T-helper 22 cell (primary cell): ENCODE measurements around the gene RNF7.
"Not testable (repeated sequence)": the region's sequence is repeated elsewhere in the genome, so short reads cannot be mapped to it uniquely, and the experiment has no call there.

Experiments used
- DNase-seq: peaks from one replicate; pipeline ENCODE4 v3.0.0-alpha.2; 2020; ENCODE audit warnings: low read depth

The RNF7 gene

DNA sequence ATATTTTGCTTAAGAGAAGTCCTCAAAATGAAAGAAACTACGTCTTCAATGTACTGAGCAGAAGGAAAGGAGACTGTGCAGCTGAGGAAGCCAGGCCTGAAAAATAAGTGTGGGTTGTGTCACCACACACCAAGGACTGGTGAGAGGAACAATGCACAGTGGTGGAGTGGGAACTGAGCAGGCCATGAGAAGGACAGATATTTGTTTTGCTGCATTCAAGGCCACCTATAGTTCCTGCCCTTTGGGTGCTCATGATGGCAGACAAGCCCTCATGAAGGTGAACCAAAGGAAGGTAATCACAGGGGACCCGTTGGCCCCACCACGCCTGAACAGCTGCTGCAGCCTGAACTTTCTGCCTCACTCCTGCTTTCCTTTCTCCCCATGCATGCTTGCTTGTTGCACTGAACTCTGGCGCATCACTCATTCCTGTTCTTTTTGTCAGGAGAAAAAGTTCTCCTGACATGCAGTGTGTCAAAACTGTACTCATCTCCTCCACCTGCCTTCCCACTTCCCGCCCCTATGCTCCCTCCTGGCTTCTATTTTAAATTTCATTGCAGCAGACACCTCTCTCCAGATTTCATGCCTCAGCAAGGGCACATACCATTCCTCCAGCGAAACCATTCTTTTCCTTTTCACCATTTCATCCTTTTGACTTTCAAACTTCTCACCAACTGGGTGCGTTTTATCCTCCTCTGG, 2.2 kb upstream of the RNF7 start:
- DNase-seq = no peak

DNA sequence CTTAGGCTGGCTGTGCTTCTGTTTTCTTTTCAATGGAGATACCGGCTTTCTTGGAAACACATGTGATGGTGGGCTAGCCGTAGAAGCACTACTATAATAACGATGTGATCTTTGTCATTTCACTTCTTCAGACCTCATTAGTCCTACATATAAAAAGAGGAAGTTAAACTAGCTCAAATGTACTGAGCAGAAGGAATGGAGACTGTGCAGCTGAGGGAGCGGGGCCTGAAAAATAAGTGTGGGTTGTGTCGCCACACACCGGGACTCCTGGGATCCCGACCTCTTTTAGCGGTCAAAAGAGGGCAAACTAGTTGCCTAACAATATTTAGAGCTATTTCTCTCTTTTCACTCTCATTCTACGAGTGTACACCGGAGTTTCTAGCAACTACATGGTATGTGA, 1.0 kb upstream of the RNF7 start:
- DNase-seq = no peak

DNA sequence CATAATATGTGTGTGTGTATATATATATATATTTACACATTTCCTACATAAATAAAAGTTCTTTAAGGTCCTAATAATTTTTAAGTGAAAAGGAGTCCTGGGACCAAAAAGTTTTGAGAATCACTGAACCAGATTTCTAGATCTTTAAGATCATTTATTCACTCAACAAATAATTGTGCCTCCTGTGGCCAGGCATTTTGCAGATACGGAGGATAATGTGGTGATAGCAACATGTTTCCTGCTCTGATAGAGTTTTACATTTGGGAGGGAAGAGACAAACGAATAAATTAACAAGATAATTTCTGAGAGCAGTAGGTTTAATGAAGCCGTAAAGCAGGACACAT, 448 bp upstream of the RNF7 start:
- DNase-seq = no peak

DNA sequence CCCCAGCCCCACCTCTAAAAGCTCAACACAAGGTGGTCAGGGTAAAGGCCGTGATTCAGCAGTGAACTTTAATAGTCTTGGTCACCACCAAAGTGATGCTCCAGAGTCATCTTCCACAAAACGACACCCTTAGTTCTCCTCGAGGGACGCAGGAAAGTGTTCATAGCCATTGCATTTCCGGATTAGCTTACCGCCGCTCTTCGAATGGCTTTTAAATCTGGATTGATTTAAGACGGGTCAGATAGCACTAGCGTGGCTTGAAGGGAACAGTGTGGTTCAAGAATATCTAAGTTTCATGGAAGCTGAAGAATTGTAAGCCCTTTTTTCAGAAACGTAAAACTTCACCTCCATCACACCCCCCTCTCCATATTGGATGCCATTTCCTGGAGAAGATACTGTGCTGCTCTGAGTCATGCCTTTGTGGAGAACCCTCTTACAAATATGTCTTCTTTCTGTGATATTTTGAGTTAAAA, 829 bp downstream of the RNF7 start:
- DNase-seq = no peak

DNA sequence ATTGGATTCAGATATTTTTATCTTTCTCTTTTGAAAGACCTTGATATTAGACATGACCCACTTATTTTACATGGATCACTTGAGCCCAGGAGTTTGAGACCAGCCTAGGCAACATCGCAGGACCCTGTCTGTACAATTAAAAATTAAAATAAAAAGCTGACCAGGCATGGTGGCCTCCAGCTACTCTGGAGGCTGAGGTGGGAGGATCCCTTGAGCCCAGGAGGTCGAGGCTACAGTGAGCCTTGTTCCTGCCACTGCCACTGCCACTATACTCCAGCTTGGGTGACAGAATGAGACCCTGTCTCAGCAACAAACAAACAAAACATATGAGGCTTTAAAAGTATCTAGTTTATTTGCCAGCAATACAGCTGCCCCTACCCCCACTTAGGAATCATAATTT, 1.6 kb downstream of the RNF7 start:
- DNase-seq = no peak

DNA sequence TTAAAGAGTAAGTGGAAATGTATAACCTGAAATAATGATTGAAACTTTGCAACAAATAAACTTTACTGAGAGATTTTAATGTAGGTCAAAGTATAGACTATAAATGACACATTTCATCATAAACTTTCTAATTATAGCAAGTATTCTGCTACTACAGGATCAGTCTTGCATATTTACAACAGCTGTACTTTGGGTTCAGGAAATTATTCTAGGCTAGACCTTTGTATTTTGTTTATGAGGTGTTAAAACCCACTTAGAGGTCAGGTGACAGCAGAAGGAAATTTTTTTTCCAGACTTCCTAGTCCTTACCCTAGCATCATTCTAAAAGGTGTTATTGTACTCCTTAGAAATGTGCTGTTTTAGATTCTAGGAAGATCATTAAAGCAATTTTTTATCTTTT, 2.3 kb downstream of the RNF7 start:
- DNase-seq = no peak

DNA sequence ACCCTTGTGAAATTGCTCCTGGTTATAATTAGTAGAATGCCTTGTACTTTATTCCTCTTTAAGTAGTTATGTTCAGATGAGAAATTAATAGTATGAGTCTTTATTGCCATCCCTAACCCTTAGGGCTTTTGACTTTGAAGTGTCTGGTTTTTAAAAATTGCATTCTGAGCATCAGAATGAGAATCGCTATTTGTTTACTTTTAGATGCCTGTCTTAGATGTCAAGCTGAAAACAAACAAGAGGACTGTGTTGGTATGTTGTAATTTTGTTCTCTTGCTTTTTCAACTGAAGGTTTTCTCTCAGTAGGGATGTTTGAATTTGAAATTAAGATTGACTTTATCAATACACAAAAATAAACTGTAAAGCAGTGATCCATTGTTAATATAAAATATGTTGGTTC, 5.2 kb downstream of the RNF7 start:
- DNase-seq = no peak

DNA sequence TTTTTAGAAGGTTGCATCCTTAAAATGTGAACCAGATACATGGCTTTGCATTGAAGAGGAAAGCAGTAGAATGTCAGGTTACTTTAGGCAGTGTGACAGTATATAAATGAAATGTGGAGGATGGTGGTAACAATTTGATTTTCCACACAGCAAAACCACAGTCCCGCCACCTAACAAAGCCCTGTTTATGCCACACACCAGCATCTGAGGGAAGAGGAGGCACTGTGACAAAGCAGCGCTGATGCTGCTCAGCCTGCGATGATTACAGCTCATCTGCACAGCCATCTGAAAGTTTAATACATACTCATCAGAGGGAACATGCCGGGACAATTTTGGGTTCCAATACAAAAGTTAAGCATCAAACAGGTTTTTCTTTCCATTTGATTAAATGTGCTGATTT, 8.9 kb downstream of the RNF7 start:
- DNase-seq = no peak

DNA sequence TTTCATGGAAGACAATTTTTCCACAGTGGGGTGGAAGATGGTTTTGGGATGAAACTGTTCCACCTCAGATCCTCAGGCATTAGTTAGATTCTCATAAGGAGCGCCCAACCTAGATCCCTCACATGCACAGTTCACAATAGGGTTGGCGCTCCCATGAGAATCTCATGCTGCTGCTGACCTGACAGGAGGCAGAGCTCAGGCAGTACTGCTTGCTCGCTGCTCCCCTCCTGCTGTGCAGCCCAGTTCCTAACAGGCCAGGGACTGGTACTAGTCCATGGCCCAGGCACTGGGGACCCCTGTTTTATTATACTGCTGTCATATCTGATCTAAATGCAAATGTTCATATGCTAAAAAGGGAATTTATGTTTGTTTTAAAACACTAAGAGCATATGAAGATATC, 15.3 kb downstream of the RNF7 start:
- DNase-seq = no peak

DNA sequence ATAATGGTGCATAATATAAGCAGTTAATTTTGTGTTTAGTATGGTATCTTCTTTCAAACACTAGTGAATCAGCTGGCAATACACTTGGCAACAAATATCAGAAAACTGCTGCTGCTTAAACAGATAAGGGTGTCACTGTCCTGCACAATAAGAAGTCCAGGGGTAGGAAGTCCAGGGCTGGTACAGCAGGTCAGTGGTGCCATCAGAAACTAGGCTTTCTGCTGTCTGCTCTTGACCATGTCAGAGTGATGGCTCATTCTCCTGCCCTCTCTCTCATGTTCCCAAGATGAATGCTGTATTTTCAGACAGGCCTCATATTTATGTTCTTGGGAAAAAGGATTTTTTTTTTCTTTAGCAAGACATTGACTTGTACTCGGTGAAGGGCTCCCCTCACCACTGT, 15.9 kb downstream of the RNF7 start:
- DNase-seq = no peak

DNA sequence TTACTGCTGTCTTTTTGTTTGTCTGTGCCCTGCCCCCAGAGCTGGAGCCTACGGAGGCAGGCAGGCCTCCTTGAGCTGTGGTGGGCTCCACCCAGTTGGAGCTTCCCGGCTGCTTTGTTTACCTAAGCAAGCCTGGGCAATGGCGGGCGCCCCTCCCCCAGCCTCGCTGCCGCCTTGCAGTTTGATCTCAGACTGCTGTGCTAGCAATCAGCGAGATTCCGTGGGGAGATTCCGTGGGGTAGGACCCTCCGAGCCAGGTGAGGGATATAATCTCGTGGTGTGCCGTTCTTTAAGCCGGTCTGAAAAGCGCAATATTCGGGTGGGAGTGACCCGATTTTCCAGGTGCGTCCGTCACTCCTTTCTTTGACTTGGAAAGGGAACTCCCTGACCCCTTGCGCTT, 24.5 kb downstream of the RNF7 start:
- not testable (repeated sequence) for DNase-seq

DNA sequence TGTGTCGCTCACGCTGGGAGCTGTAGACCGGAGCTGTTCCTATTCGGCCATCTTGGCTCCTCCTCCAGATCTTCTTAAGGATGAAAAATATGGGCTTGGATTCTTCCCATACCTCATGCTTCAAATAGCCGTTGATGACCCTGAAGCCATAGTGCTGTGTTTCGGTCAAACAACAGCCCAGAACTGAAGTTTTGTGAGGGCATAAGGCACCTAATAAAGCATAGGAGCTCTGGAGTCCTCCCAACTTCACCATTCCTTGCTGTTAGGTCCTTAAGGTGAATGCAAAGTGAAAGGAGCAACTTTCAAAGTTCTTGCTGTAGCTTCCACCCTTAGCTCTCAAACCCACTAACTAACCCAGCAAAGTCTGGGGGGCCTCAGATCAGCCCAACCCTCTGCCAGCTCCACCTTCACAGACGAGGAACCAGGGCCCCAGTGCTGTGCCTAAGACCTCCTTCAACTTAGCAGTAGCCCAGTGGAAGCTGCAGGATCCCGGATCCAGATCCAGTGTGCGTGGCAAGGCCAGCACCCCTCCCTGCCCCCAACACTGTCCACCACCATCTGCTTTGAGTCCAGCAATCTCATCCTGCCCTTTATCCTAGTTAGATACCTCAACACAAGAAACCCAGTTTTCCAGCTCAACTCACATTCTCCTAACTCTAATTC, 25.1 kb downstream of the RNF7 start, which contains the start of gene GRK7:
TSS of gene GRK7 (plus strand) at position 321 of the 663 bp plus-strand sequence. CDS start 14,877 bp downstream, outside the sequence.
- no peak for DNase-seq

DNA sequence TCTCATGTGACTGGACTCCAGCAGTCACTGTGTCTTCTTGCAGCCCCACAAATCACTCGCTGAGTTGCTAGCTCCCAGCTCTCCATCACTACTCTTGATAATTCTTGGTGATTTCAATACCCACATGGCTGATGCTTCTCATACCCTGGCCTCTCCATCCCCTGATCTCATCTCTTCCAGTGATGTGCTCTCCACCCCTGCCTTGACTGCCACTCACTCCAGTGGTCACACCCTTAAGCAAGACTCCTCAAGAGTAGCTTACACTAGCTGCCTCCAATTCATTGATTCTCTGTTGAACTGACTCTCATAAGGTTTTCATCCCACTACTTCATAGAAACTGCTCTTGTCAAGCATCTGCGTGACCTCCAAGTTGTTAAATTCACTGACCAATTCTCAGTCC, 25.9 kb downstream of the RNF7 start:
- DNase-seq = no peak

DNA sequence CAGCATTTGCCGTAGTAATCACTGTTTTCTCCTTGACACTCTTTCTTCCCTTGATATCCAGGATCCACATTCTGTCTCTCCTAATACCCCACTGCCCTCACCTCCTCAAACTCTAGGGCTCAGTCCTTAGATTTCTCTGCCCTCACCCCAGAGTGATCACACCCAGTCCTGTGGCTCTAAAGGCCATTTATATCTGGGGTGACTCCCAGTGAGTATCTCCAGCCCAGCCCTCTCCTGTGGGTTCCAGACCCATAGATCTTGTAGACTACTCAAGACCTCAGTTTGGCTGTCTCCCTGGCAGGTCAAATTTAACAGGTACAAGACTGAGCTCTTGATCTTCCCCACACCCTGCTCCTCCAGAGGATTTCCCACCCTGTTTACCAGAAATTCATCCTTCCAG, 26.4 kb downstream of the RNF7 start:
- DNase-seq = no peak

DNA sequence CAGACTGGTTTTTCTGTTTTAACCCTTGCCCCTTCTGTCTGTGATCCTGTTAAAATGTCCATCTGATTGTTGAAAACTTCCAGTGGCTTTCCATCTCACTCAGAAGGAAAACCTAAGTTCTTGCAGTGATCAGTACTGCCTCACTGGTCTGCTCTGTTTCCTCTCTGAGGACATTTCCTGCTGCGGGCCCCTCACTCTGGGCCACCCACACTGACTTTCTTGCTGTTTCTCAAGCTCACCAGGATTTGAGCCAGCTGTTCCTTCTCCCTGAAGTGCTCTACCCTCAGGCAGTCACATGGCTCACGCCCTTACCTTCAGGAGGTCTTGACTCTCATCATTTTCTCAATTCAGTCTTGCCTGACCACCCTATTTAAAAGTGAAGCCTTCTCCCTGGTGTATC, 26.9 kb downstream of the RNF7 start:
- DNase-seq = no peak

DNA sequence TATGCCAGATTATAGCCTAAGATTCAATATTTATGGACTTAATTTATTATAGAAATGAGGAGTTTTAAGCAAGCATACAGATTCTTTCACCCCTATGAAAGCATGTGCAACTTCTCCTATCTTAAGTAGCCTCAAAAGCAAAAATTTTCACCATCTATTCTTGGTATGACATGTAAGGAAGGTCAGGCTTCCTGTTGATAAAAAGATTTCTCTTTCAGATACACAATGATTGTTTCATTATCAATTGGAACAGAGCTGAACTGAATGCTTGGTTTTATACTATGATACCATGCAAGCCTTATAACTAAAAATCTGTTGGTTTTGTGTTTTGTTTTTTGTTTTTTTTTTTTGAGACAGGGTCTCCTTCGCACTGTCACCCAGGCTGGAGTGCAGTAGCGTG, 29.0 kb downstream of the RNF7 start:
- DNase-seq = no peak

DNA sequence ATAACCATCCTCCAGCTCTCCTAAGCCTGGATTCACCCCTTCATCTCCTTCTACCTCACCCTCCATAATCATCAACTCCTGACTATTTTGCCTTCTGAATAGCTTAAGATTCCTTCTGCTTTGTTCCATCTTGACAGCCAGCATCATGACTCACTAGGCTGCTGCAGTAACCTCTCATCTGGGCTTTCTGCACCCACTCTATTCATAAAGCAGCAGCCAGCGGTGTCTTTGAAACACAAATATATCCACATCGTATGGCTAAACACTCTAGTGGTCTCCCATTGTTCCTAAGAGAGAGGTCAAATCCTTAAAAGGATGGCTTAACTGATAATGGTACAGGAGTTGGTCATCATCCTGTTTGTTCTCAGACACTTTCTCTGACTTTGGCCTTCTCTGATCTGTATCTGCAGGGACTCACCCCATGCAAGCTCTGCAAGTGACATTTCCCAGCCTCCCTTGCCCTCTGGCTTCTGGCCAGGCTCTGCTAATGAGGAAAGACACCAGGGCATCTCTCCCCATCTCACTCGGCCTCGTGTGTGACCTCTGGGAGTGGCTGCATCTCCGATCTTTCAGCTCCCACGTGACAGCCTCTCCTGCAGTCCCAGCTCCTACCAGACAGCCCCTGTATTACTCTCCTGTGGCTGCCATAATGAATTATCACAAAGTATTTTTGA, 31.3 kb downstream of the RNF7 start:
- no peak for DNase-seq

DNA sequence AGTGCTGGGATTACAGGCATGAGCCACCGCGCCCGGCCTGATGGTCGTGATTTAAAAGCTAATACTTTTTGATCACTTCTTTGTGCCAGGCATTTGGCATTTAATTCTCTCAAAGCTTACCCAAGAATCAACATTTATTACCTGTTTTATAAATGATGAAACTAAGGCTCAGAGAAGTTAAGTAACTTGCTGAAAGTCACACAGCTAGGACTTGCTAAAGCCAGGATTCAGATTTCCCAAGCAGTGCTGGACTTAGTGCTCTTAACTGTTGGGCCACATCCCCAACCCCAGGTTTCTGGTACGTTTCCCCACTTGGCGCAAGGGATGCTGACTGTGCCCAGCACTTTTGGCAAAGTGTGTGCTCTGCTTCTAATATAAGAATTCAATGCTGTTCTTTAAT, 35.6 kb downstream of the RNF7 start:
- DNase-seq = no peak

DNA sequence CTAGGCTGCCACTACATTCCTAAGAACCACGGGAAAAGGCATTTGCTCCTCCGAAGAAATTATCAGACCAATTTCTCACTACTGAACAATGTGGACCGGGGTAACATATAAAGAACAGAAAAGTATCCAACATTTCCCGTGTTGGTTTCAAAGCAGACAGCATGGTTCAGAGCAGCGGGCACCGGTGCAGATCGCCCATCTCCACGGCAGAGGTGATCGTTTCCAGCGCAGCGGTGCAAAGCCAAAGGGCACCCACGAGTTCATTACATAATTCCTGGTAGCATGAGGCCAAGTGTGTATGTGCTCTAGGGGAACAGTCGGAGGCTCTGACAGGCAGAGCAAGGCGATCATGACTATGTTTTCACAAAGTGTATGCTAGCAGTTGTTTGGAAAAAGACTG, 38.3 kb downstream of the RNF7 start:
- no peak for DNase-seq

DNA sequence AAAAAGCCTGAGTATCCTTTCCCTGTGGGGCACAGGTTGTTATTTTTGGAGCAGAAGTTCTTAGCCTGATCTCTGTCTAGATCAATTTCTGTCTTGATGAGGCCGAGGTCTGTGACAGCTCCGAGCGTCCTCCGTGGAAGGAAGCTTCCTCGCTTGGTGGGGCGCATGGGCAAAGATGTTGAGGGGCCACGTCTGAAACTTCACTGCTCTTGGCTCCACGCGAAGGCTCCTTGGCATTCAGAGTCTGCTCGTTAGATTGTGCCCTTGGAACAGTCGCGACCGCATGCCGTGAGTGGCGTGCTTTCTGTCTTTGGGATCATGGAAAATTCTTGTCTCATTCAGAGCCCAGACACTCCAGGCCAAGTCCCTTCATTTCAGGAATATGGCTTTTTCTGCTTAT, 38.8 kb downstream of the RNF7 start:
- DNase-seq = no peak

DNA sequence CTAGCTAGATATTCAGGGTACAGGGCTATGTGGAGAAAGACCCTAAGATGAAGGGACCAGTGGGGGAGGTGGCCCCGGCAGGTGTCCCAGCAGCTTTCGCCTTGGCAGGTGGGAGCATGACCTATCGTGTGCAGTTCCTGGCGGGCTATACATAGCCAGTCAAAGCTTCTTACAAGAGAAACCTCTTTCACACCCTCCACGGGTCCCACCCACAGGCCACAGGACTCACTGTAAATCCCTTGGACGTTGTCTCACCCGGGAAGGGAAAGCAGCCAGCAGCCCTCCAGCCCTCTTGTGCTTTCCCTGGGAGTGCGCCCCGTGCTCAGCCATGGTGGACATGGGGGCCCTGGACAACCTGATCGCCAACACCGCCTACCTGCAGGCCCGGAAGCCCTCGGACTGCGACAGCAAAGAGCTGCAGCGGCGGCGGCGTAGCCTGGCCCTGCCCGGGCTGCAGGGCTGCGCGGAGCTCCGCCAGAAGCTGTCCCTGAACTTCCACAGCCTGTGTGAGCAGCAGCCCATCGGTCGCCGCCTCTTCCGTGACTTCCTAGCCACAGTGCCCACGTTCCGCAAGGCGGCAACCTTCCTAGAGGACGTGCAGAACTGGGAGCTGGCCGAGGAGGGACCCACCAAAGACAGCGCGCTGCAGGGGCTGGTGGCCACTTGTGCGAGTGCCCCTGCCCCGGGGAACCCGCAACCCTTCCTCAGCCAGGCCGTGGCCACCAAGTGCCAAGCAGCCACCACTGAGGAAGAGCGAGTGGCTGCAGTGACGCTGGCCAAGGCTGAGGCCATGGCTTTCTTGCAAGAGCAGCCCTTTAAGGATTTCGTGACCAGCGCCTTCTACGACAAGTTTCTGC, 40.1 kb downstream of the RNF7 start:
- DNase-seq = no peak

DNA sequence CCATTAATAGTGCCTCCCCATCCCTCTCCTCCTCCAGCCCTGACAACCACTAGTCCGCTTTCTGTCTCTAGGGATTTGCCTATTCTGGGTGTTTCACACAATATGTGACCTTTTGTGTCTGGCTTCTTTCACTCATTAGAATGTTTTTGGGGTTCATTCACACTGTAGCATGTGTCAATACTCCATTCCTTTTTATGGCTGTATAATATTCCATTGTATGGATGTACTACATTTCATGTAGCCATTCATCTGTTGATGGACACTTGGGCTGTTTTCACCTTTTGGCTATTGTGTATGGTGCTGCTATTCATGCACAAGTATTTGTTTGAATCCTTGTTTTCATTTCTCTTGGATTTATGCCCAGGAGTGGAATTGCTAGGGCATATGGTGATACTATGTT, 41.6 kb downstream of the RNF7 start:
- DNase-seq = no peak
